HCT116 (cell line): ENCODE measurements around the gene GLMP. TPM values are rescaled to one million over a fixed set of nuclear protein-coding genes. Genes with fewer than 3 reads are reported as not detected.

Source experiments
- ATAC-seq: fragments of 200-7000 bp; cut with Tn5 transposase; 2 replicates; pipeline ENCODE4 v1.9.1; 2020; ENCODE audit warnings: mild to moderate bottlenecking, moderate library complexity
- BruUV-seq: library from RNA; stranded (reverse); fragments of 400-500 nt; replicated peaks from 2 replicates; lab custom pipeline; 2021; lab: Mats Ljungman, UMichigan
- CTCF ChIA-PET: fragments of 300-600 bp; sonication (Branson Sonifier 250); formaldehyde crosslinking; loops from one replicate; lab custom pipeline; 2021; ENCODE audit warnings: antibody characterized with exemption; lab: Charles Lee
- POLR2A ChIA-PET: fragments of 300-600, 350-600 bp; sonication (Branson Sonifier 250); formaldehyde crosslinking; loops from one replicate; lab custom pipeline; 2021; ENCODE audit warnings: antibody characterized with exemption; lab: Charles Lee
- RAD21 ChIA-PET, 2 experiments: fragments of 300-600 bp; sonication (Branson Sonifier 250); formaldehyde crosslinking; loops; one replicate each; lab custom pipeline; 2023; ENCODE audit warnings: low total read pairs in 2 of 2; ENCODE audit not compliant: uncharacterized antibody in 2 of 2, unreplicated experiment in 2 of 2, low non-redundant PET in 1 of 2; lab: Charles Lee
- DNase-seq: peaks from one replicate; pipeline ENCODE4 v3.0.0-alpha.2; 2010; ENCODE audit warnings: low read depth, low spot score
- H2AFZ ChIP-seq: fragments of 200-600 bp; shearing (Covaris generic), sonication (generic); 2 replicates; pipeline ENCODE4 v1.6.1; 2017; ENCODE audit warnings: low read depth, mixed run types, mixed read lengths, antibody characterized with exemption, low read length; ENCODE audit not compliant: poor library complexity, severe bottlenecking
- H3K27ac ChIP-seq: 2 replicates; pipeline ENCODE4 v1.5.1; 2012; ENCODE audit warnings: low read depth, low read length
- H3K27me3 ChIP-seq: fragments of 200-600 bp; sonication (generic); 2 replicates; pipeline ENCODE4 v1.6.1; 2016; ENCODE audit warnings: mixed run types, low read length, mixed read lengths; ENCODE audit not compliant: insufficient read depth
- H3K36me3 ChIP-seq, 2 experiments: fragments of 200-500 bp in 1 of 2; fragments of 200-600 bp in 1 of 2; sonication (Bioruptor generic) in 1 of 2; sonication (generic) in 1 of 2; 2 replicates each; pipeline versions ENCODE4 v1.5.1 to v1.6.1; 2014 to 2016; ENCODE audit warnings: low read length in 2 of 2, inconsistent platforms in 1 of 2, mixed read lengths in 1 of 2, mixed run types in 1 of 2; ENCODE audit not compliant: insufficient read depth in 2 of 2, control insufficient read depth in 1 of 2
- H3K4me1 ChIP-seq, 2 experiments: fragments of 200-600 bp in 1 of 2; sonication (generic) in 1 of 2; 2 replicates each; pipeline versions ENCODE4 v1.5.1 to v1.6.1; 2012 to 2017; ENCODE audit warnings: low read length in 2 of 2, inconsistent platforms in 1 of 2, mild to moderate bottlenecking in 1 of 2, mixed read lengths in 1 of 2, mixed run types in 1 of 2, moderate library complexity in 1 of 2; ENCODE audit not compliant: insufficient read depth in 2 of 2, control insufficient read depth in 1 of 2
- H3K4me2 ChIP-seq: fragments of 200-600 bp; sonication (generic); 2 replicates; pipeline ENCODE4 v1.6.1; 2017; ENCODE audit warnings: mixed run types, low read length, mixed read lengths
- H3K4me3 ChIP-seq, 2 experiments: fragments of 200-600 bp in 1 of 2; sonication (generic) in 1 of 2; replicated peaks in 1 of 2; 2 replicates each; pipeline ENCODE4 v1.5.1; 2011 to 2016; ENCODE audit warnings: low read length in 2 of 2, control low read depth in 1 of 2, low read depth in 1 of 2, mild to moderate bottlenecking in 1 of 2, mixed read lengths in 1 of 2, mixed run types in 1 of 2
- H3K79me2 ChIP-seq: fragments of 200-600 bp; sonication (generic); 2 replicates; pipeline ENCODE4 v1.6.1; 2017; ENCODE audit warnings: mild to moderate bottlenecking, mixed run types, low read length, moderate library complexity, mixed read lengths; ENCODE audit not compliant: insufficient read depth
- H3K9ac ChIP-seq: fragments of 200-600 bp; sonication (generic); 2 replicates; pipeline ENCODE4 v1.6.1; 2016; ENCODE audit warnings: low read length, mixed read lengths
- H3K9me2 ChIP-seq: fragments of 200-600 bp; sonication (generic), shearing (Covaris generic); 2 replicates; pipeline ENCODE4 v1.6.1; 2017; ENCODE audit warnings: mixed run types, mild to moderate bottlenecking, moderate library complexity; ENCODE audit not compliant: insufficient read depth
- H3K9me3 ChIP-seq, 2 experiments: fragments of 200-500 bp in 1 of 2; fragments of 200-600 bp in 1 of 2; sonication (Bioruptor generic) in 1 of 2; sonication (generic) in 1 of 2; 2 replicates each; pipeline ENCODE4 v1.6.1; 2014 to 2017; ENCODE audit warnings: low read length in 2 of 2, mixed read lengths in 2 of 2, inconsistent platforms in 1 of 2, low read depth in 1 of 2, mild to moderate bottlenecking in 1 of 2, mixed run types in 1 of 2, moderate library complexity in 1 of 2; ENCODE audit not compliant: control insufficient read depth in 1 of 2, insufficient read depth in 1 of 2
- H4K20me1 ChIP-seq: fragments of 200-600 bp; sonication (generic), shearing (Covaris generic); 2 replicates; pipeline ENCODE4 v1.6.1; 2017; ENCODE audit warnings: mixed run types, mild to moderate bottlenecking, moderate library complexity; ENCODE audit not compliant: insufficient read depth
- ATF3 ChIP-seq: IDR thresholded peaks from 2 replicates; pipeline ENCODE4 v1.6.1; 2012
- CBX3 ChIP-seq: IDR thresholded peaks from 2 replicates; pipeline ENCODE4 v1.6.1; 2012; ENCODE audit warnings: low read depth
- CTCF ChIP-seq, 3 experiments: fragments of 200-600 bp in 1 of 3; sonication (generic) in 1 of 3; IDR thresholded peaks in 2 of 3; conservative IDR thresholded peaks in 1 of 3; 2 replicates each; pipeline ENCODE4 v1.5.1; 2012 to 2017; ENCODE audit warnings: low read depth in 2 of 3, low read length in 2 of 3, antibody characterized with exemption in 1 of 3, borderline replicate concordance in 1 of 3, control low read depth in 1 of 3, mild to moderate bottlenecking in 1 of 3, mixed read lengths in 1 of 3, mixed run types in 1 of 3, moderate library complexity in 1 of 3; ENCODE audit not compliant: insufficient read depth in 1 of 3
- EZH2phosphoT487 ChIP-seq: fragments of 200-600 bp; IDR thresholded peaks from 2 replicates; pipeline ENCODE4 v1.6.1; 2018; ENCODE audit warnings: antibody characterized with exemption, borderline replicate concordance
- JUND ChIP-seq: IDR thresholded peaks from 2 replicates; pipeline ENCODE4 v1.6.1; 2012
- MAX ChIP-seq: IDR thresholded peaks from 2 replicates; pipeline ENCODE4 v1.6.1; 2012
- POLR2AphosphoS5 ChIP-seq: IDR thresholded peaks from 2 replicates; pipeline ENCODE4 v1.6.1; 2011; ENCODE audit warnings: mild to moderate bottlenecking, low read depth, low read length, moderate library complexity
- REST ChIP-seq: IDR thresholded peaks from 2 replicates; pipeline ENCODE4 v1.6.1; 2012; ENCODE audit warnings: low read depth
- SP1 ChIP-seq: IDR thresholded peaks from 2 replicates; pipeline ENCODE4 v1.6.1; 2012; ENCODE audit warnings: low read depth
- SRF ChIP-seq: IDR thresholded peaks from 2 replicates; pipeline ENCODE4 v1.6.1; 2012; ENCODE audit warnings: low read depth
- ZNF274 ChIP-seq: fragments of 200-500 bp; sonication (Bioruptor generic); IDR thresholded peaks from 2 replicates; pipeline ENCODE4 v1.6.1; 2014; ENCODE audit warnings: mild to moderate bottlenecking, low read depth, low read length, inconsistent platforms
- intact Hi-C: fragments of 100-400 bp; cut with micrococcal nuclease; formaldehyde crosslinking; loops from 2 replicates; pipeline ENCODE4 v1.10.0; 2022
- total RNA-seq: library from RNA; stranded (reverse); gene quantifications from one replicate; pipeline ENCODE4 v1.2.1, GENCODE V29; 2021; ENCODE audit not compliant: unreplicated experiment

GLMP gene
- total RNA-seq, 1 experiment from 2014 or later: 27.8 TPM

- no peaks in the 10 kb centered on the region for H3K79me2 ChIP-seq
- H3K9me3 ChIP-seq: no peaks in the 10 kb centered on the region
- no peak overlapping the region for H3K4me3 ChIP-seq
- intact Hi-C loops: no loop called here
- no peak overlapping the region; the same call in 1 of the 2 replicates for H3K9ac ChIP-seq
- H3K4me2 ChIP-seq: peak overlapping the region; percentile 41
- no TSS peak for BruUV-seq
- peaks cover 16 to 26% of the 10 kb centered on the region in 2 experiments; a peak in 3 of 4 replicates for H3K36me3 ChIP-seq
- peaks cover 8 to 19% of the 10 kb centered on the region in 2 experiments for H3K4me1 ChIP-seq
- H2AFZ ChIP-seq: no peak overlapping the region
- ChIA-PET POLR2A (no interaction called here), RAD21 (no interaction called here), CTCF (interaction anchor here (1.4 kb wide), 1 partner anchor 13 kb away, joined by 3 read pairs; no protein-coding TSS in a partner anchor)
- H3K9me2 ChIP-seq: no peaks in the 10 kb centered on the region
- no peaks in the 10 kb centered on the region for H3K27me3 ChIP-seq
- TF ChIP-seq JUND (no peak), SRF (no peak), POLR2AphosphoS5 (0 out of 2 replicates have a peak, but pooled peaks have one; percentile 33), SP1 (no peak), ATF3 (no peak)
- peaks cover 3% of the 10 kb centered on the region; the same call in 1 of the 2 replicates for H4K20me1 ChIP-seq
- ATAC-seq (peak; percentile 82), DNase-seq (no peak)
- peak overlapping the region; percentile 24; the same call in 1 of the 2 replicates for H3K27ac ChIP-seq
These were observed 48.6 kb downstream of the GLMP start for GRCh38 chr1:156246781-156247459.

GRCh38 chr1:156246241-156246780, 49.2 kb downstream of the GLMP start:
- no TSS peak for BruUV-seq
- ChIA-PET CTCF (interaction anchor here (1.4 kb wide), 1 partner anchor 13 kb away, joined by 3 read pairs; no protein-coding TSS in a partner anchor), POLR2A (no interaction called here), RAD21 (no interaction called here)
- no peak overlapping the region for H3K9ac ChIP-seq
- no peaks in the 10 kb centered on the region for H3K79me2 ChIP-seq
- H2AFZ ChIP-seq: no peak overlapping the region
- H3K36me3 ChIP-seq: peaks cover 11 to 20% of the 10 kb centered on the region in 2 experiments; a peak in 3 of 4 replicates
- ATAC-seq (no peak), DNase-seq (no peak)
- peaks cover 3% of the 10 kb centered on the region; the same call in 1 of the 2 replicates for H4K20me1 ChIP-seq
- no peaks in the 10 kb centered on the region for H3K9me3 ChIP-seq
- no peak overlapping the region for H3K4me2 ChIP-seq
- no peak overlapping the region for H3K4me3 ChIP-seq
- H3K27ac ChIP-seq: 0 out of 2 replicates have a peak overlapping the region, but pooled peaks have one; percentile 24
- H3K27me3 ChIP-seq: no peaks in the 10 kb centered on the region
- no peaks in the 10 kb centered on the region for H3K9me2 ChIP-seq
- peaks cover 9 to 24% of the 10 kb centered on the region in 2 experiments for H3K4me1 ChIP-seq
- intact Hi-C loops: no loop called here
- no peak for TF ChIP-seq SP1
- no peak for TF ChIP-seq CTCF (IDR thresholded peaks at IDR 0.05 in 2 of 3, conservative IDR thresholded peaks at IDR 0.05 in 1 of 3; ENCODE audit: borderline replicate concordance in 1 of 3, insufficient read depth in 1 of 3, low read depth in 2 of 3, low read length in 2 of 3)
- TF ChIP-seq ATF3: no peak
- no peak for TF ChIP-seq EZH2phosphoT487
- TF ChIP-seq ZNF274: no peak
- no peak for TF ChIP-seq CBX3
- TF ChIP-seq SRF: no peak
- TF ChIP-seq REST: no peak
- TF ChIP-seq MAX: no peak
